Large intestine (tissue), 12 donors: ENCODE data around the gene FOXO3B. TPM values are rescaled to one million over a fixed set of nuclear protein-coding genes. Genes with fewer than 3 reads are reported as not detected.
"Not testable (repeated sequence)": the region's sequence is repeated elsewhere in the genome, so short reads cannot be mapped to it uniquely, and the experiment has no call there.

Experiments used
- DNase-seq, 2 donors: peaks; one replicate each; pipeline versions ENCODE4 v3.0.0 to v3.0.0-alpha.2; 2013
- H3K27ac ChIP-seq: one replicate; pipeline ENCODE4 v1.5.1; 2013; ENCODE audit warnings: low read length
- H3K27me3 ChIP-seq: 2 replicates; pipeline ENCODE4 v1.6.1; 2013; ENCODE audit warnings: low read length; ENCODE audit not compliant: control insufficient read depth, insufficient read depth
- H3K36me3 ChIP-seq: 2 replicates; pipeline ENCODE4 v1.6.1; 2013; ENCODE audit warnings: low read length; ENCODE audit not compliant: control insufficient read depth, insufficient read depth
- H3K4me1 ChIP-seq: one replicate; pipeline ENCODE4 v1.6.1; 2013; ENCODE audit warnings: low read length; ENCODE audit not compliant: control insufficient read depth, insufficient read depth
- H3K4me3 ChIP-seq: one replicate; pipeline ENCODE4 v1.5.1; 2013; ENCODE audit warnings: low read length
- H3K9me3 ChIP-seq: one replicate; pipeline ENCODE4 v1.6.1; 2013; ENCODE audit warnings: mild to moderate bottlenecking, low read depth, low read length, moderate library complexity; ENCODE audit not compliant: control insufficient read depth
- WGBS: methylation state at CpG from one replicate; pipeline ENCODE4 v1.1.5; 2013; ENCODE audit warnings: low lambda C conversion rate; ENCODE audit not compliant: insufficient coverage; 5-methylcytosine and 5-hydroxymethylcytosine counted together
- long read RNA-seq, 11 donors: transcript quantifications; one replicate each; lab custom pipeline, GENCODE V29; 2026
- polyA plus RNA-seq: library from polyadenylated mRNA; unstranded; fragments of 120-200 nt; gene quantifications from one replicate; pipeline ENCODE4 v1.2.1, GENCODE V29; 2013

FOXO3B gene
- 2.6 TPM for polyA plus RNA-seq
- long read RNA-seq, donor 1, partial matches to known transcripts: 0 of 3 reads
- long read RNA-seq, donor 1, other reads (novel, unspliced or antisense): 0 of 3 reads
- long read RNA-seq, donor 2: 0 reads
- long read RNA-seq, donor 3: 0 reads
- long read RNA-seq, donor 4: 0 reads
- long read RNA-seq, donor 5, partial matches to known transcripts: 0 of 2 reads
- long read RNA-seq, donor 5, other reads (novel, unspliced or antisense): 0 of 2 reads
- long read RNA-seq, donor 6, partial matches to known transcripts: 0 of 2 reads
- long read RNA-seq, donor 6, other reads (novel, unspliced or antisense): 0 of 2 reads
- long read RNA-seq, donor 7, partial matches to known transcripts: 0 of 1 reads
- long read RNA-seq, donor 7, other reads (novel, unspliced or antisense): 0 of 1 reads
- long read RNA-seq, donor 8, partial matches to known transcripts: 0 of 2 reads
- long read RNA-seq, donor 8, other reads (novel, unspliced or antisense): 0 of 2 reads
- long read RNA-seq, donor 9: 0 reads
- long read RNA-seq, donor 10: 0 reads
- long read RNA-seq, donor 11, partial matches to known transcripts: 0 of 1 reads
- long read RNA-seq, donor 11, other reads (novel, unspliced or antisense): 0 of 1 reads

- not testable (repeated sequence) for H3K9me3 ChIP-seq, H3K4me1 ChIP-seq, H3K27me3 ChIP-seq, H3K36me3 ChIP-seq, H3K27ac ChIP-seq
- no CpG with 5 or more reads among the region's 58 CpGs for WGBS
- peak; percentile 91 to 94 for DNase-seq
- peak within 1 kb of the TSS; percentile 71 for H3K4me3 ChIP-seq
Observed at GRCh38 chr17:18681767-18682571, at the start of gene FOXO3B. Gene FOXO3B (minus strand): TSS chr17:18682314. CDS start chr17:18681651, 663 bp downstream.

GRCh38 chr17:18723509-18723908, 41.4 kb upstream of the FOXO3B start:
- Histone ChIP-seq H3K4me1 (peaks cover 23% of the 10 kb centered on the region), H3K27ac (peak overlapping the region; percentile 83)
- H3K9me3 ChIP-seq, H3K27me3 ChIP-seq, H3K36me3 ChIP-seq, H3K4me3 ChIP-seq: not testable (repeated sequence)
- DNase-seq: peak; percentile 60 to 83
- no CpG with 5 or more reads among the region's 1 CpG for WGBS

GRCh38 chr17:18722612-18723011, 40.5 kb upstream of the FOXO3B start:
- not testable (repeated sequence) for DNase-seq, H3K36me3 ChIP-seq, H3K9me3 ChIP-seq, H3K27ac ChIP-seq, H3K27me3 ChIP-seq, H3K4me3 ChIP-seq
- WGBS: no CpG with 5 or more reads among the region's 5 CpGs
- H3K4me1 ChIP-seq: peaks cover 26% of the 10 kb centered on the region

GRCh38 chr17:18721775-18722547, 39.8 kb upstream of the FOXO3B start:
- not testable (repeated sequence) for H3K27ac ChIP-seq, H3K36me3 ChIP-seq, H3K27me3 ChIP-seq, DNase-seq, H3K9me3 ChIP-seq, H3K4me3 ChIP-seq
- WGBS: no CpG with 5 or more reads among the region's 12 CpGs
- peaks cover 26% of the 10 kb centered on the region for H3K4me1 ChIP-seq

- not testable (repeated sequence) for H3K4me3 ChIP-seq, H3K27me3 ChIP-seq, H3K36me3 ChIP-seq, H3K9me3 ChIP-seq
- DNase-seq: peak; percentile 15 to 68
- peak overlapping the region; percentile 74 for H3K27ac ChIP-seq
- H3K4me1 ChIP-seq: peaks cover 25% of the 10 kb centered on the region
- no CpG with 5 or more reads among the region's 12 CpGs for WGBS
Observed at GRCh38 chr17:18719428-18720110, 37.5 kb upstream of the FOXO3B start.

GRCh38 chr17:18718643-18719427, 36.7 kb upstream of the FOXO3B start:
- WGBS: no CpG with 5 or more reads among the region's 9 CpGs
- H3K4me1 ChIP-seq: peaks cover 19% of the 10 kb centered on the region
- H3K4me3 ChIP-seq, H3K9me3 ChIP-seq, H3K36me3 ChIP-seq, H3K27me3 ChIP-seq: not testable (repeated sequence)
- H3K27ac ChIP-seq: peak overlapping the region; percentile 74
- DNase-seq: peak; percentile 72 to 92

GRCh38 chr17:18712354-18712999, 30.4 kb upstream of the FOXO3B start:
- H3K4me1 ChIP-seq, H3K27ac ChIP-seq, H3K4me3 ChIP-seq, H3K9me3 ChIP-seq, H3K36me3 ChIP-seq, H3K27me3 ChIP-seq: not testable (repeated sequence)
- DNase-seq: peak; percentile 29 to 42
- no CpG with 5 or more reads among the region's 7 CpGs for WGBS

GRCh38 chr17:18708215-18708614, 26.1 kb upstream of the FOXO3B start:
- not testable (repeated sequence) for H3K4me3 ChIP-seq, H3K4me1 ChIP-seq, H3K36me3 ChIP-seq, H3K27ac ChIP-seq, DNase-seq, H3K27me3 ChIP-seq, H3K9me3 ChIP-seq
- 93% methylated on average over 3 of the region's 3 CpGs for WGBS

GRCh38 chr17:18705955-18706354, 23.8 kb upstream of the FOXO3B start:
- H3K4me1 ChIP-seq, DNase-seq: not testable (repeated sequence)
- no CpG with 5 or more reads among the region's 3 CpGs for WGBS

More at GRCh38 chr17:18705955-18706354, 23.8 kb upstream of the FOXO3B start:
- H3K27me3 ChIP-seq, H3K36me3 ChIP-seq, H3K27ac ChIP-seq, H3K9me3 ChIP-seq, H3K4me3 ChIP-seq: not testable (repeated sequence)
